Stimulated activated naive CD4-positive, alpha-beta T cell treated with Interleukin-2 at 50 U/mL for 16 hours (primary cell): ENCODE measurements around the gene CNOT6.

Source experiments
- DNase-seq: peaks from one replicate; lab custom pipeline; 2025; lab: John Stamatoyannopoulos, UW

Gene CNOT6

GRCh38 chr5:180621311-180621710, 127.1 kb downstream of the CNOT6 start:
- DNase-seq, result no peak

GRCh38 chr5:180622910-180623309, 128.7 kb downstream of the CNOT6 start:
- no peak for DNase-seq

GRCh38 chr5:180623411-180623834, 129.2 kb downstream of the CNOT6 start:
- no peak for DNase-seq

GRCh38 chr5:180623844-180624243, 129.7 kb downstream of the CNOT6 start:
- no peak for DNase-seq

GRCh38 chr5:180624587-180624986, 130.4 kb downstream of the CNOT6 start:
- DNase-seq, result no peak

- no peak for DNase-seq
Observed at GRCh38 chr5:180625125-180625790, 131.1 kb downstream of the CNOT6 start.

GRCh38 chr5:180625791-180626660, 131.8 kb downstream of the CNOT6 start:
- no peak for DNase-seq

- no peak for DNase-seq
Observed at GRCh38 chr5:180626661-180627385, 132.6 kb downstream of the CNOT6 start.

- DNase-seq, result no peak
Observed at GRCh38 chr5:180627386-180628120, 133.4 kb downstream of the CNOT6 start.
